Thoracic aorta (tissue), 2 donors: ENCODE results near the gene MVB12B. TPM values are rescaled to one million over a fixed set of nuclear protein-coding genes. Genes with fewer than 3 reads are reported as not detected.

Experiments
- ATAC-seq: fragments of 150-250 bp; one replicate; pipeline ENCODE4 v1.8.0; 2017; ENCODE audit warnings: low read depth; ENCODE audit not compliant: insufficient number of reproducible peaks, low FRiP score
- DNase-seq: peaks from one replicate; pipeline ENCODE4 v3.0.0-alpha.2; 2020; ENCODE audit warnings: low spot score
- H3K27ac ChIP-seq, 2 donors: fragments of 200-600 bp; sonication (generic); 1 replicate in 1 of 2; 2 replicates in 1 of 2; pipeline ENCODE4 v1.5.1; 2016; ENCODE audit warnings: mild to moderate bottlenecking in 2 of 2, moderate library complexity in 2 of 2
- H3K27me3 ChIP-seq: fragments of 200-600 bp; sonication (generic); replicated peaks from 2 replicates; pipeline ENCODE4 v1.6.0; 2016; ENCODE audit warnings: mild to moderate bottlenecking; ENCODE audit not compliant: insufficient read depth
- H3K36me3 ChIP-seq: fragments of 200-600 bp; sonication (generic); one replicate; pipeline ENCODE4 v1.5.1; 2016
- H3K4me1 ChIP-seq, 2 donors: fragments of 200-600 bp; sonication (generic); 1 replicate in 1 of 2; 2 replicates in 1 of 2; pipeline versions ENCODE4 v1.5.1 to v1.6.0; 2016; ENCODE audit warnings: low read depth in 2 of 2, mild to moderate bottlenecking in 1 of 2; ENCODE audit not compliant: control insufficient read depth in 1 of 2
- H3K4me3 ChIP-seq: fragments of 200-600 bp; sonication (generic); 2 replicates; pipeline ENCODE4 v1.5.1; 2016; ENCODE audit warnings: mild to moderate bottlenecking
- H3K9me3 ChIP-seq: fragments of 200-600 bp; sonication (generic); 2 replicates; pipeline ENCODE4 v1.5.1; 2016
- CTCF ChIP-seq: fragments of 200-600 bp; sonication (generic); IDR thresholded peaks from one replicate; pipeline ENCODE4 v1.5.1; 2019; ENCODE audit warnings: antibody characterized with exemption
- total RNA-seq, 2 donors: library from RNA; depleted of rRNA; stranded (reverse); fragments of >200 nt; gene quantifications; one replicate each; pipeline versions ENCODE4 v1.1.0 to v1.2.3, GENCODE V29; 2016

The MVB12B gene
- total RNA-seq, 2 donors from 2014 or later, result 18.4 to 21.7 TPM

- no peak for TF ChIP-seq CTCF
- no peaks in the 10 kb centered on the region for H3K9me3 ChIP-seq
- H3K27me3 ChIP-seq, result no peaks in the 10 kb centered on the region
- H3K4me3 ChIP-seq, result no peak overlapping the region
- no peaks in the 10 kb centered on the region for H3K4me1 ChIP-seq
- DNase-seq (no peak), ATAC-seq (no peak)
- no peaks in the 10 kb centered on the region for H3K36me3 ChIP-seq
- no peak overlapping the region for H3K27ac ChIP-seq
These were observed 22.2 kb upstream of the MVB12B start for GRCh38 chr9:126304207-126304970.

DNA sequence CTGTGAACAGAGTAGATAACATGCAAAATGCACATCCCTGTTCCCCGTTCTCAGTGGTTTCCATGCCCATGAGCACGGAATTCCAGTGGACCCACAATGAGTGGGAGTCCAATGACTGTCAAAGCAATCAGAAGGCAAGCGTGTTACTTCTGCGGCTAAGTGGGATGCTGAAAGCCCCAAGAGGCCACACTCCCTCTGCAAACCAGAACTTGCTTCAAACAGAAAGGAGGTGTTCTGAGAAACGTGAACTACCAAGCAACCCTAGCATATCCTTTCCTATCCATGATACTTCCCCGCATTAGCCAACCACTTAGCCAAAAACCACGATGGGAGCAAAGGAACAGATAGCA, 21.7 kb upstream of the MVB12B start:
- Histone ChIP-seq H3K4me3 (no peak overlapping the region), H3K36me3 (no peaks in the 10 kb centered on the region), H3K27me3 (no peaks in the 10 kb centered on the region), H3K9me3 (no peaks in the 10 kb centered on the region), H3K27ac (no peak overlapping the region), H3K4me1 (no peaks in the 10 kb centered on the region)
- DNase-seq, result no peak
- TF ChIP-seq CTCF, result no peak
- no peak for ATAC-seq

- Histone ChIP-seq H3K27ac (no peak overlapping the region), H3K4me3 (no peak overlapping the region), H3K9me3 (no peaks in the 10 kb centered on the region), H3K4me1 (no peaks in the 10 kb centered on the region), H3K27me3 (no peaks in the 10 kb centered on the region), H3K36me3 (no peaks in the 10 kb centered on the region)
- TF ChIP-seq CTCF, result no peak
- DNase-seq (no peak), ATAC-seq (no peak)
These were observed 20.5 kb upstream of the MVB12B start for GRCh38 chr9:126306071-126306647.

GRCh38 chr9:126307322-126308061, 19.1 kb upstream of the MVB12B start:
- Histone ChIP-seq H3K27me3 (no peaks in the 10 kb centered on the region), H3K4me3 (no peak overlapping the region), H3K36me3 (no peaks in the 10 kb centered on the region), H3K4me1 (no peaks in the 10 kb centered on the region), H3K9me3 (no peaks in the 10 kb centered on the region), H3K27ac (no peak overlapping the region)
- no peak for DNase-seq
- ATAC-seq, result no peak
- TF ChIP-seq CTCF, result no peak

DNA sequence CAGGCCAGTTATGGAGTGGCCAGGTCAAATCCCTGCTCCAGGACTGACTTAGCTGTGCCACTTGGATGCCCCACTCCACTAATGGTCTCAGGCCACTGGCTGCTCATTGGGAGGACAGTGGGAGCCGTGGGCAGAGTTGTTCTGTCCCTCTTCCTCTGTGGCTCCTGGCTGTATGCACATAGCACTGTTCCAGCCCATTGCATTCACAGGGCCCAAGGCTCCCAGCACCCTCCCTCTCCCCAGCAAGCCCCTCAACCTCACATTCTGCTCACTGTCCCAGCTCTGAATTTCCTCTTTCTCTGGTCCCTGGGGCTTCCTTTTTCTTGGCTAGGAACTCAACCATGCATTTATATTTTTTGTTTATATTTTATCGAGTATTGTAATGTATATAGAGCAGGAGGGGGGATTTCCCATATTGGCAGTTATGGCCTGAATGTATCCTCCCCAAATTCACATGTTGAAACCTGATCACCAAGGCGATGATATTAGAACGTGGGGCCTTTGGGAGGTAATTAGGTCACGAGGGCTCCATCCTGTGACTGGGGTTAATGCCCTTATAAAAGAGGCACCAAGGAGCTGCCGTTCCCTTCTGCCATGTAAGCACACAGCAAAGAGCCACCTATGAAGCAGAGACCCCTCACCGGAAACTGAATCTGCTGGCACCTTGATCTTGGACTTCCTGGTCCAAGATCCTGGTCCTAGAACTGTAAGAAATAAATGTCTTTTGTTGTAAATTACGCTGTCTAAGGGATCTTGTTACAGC, 17.0 kb upstream of the MVB12B start:
- no peak for ATAC-seq
- Histone ChIP-seq H3K4me3 (no peak overlapping the region), H3K36me3 (no peaks in the 10 kb centered on the region), H3K4me1 (no peaks in the 10 kb centered on the region), H3K9me3 (no peaks in the 10 kb centered on the region), H3K27ac (no peak overlapping the region), H3K27me3 (no peaks in the 10 kb centered on the region)
- DNase-seq, result no peak
- no peak for TF ChIP-seq CTCF
